H9 (cell line): ENCODE results near the gene DNAJC11. TPM values are rescaled to one million over a fixed set of nuclear protein-coding genes. Genes with fewer than 3 reads are reported as not detected.

Experiments used
- DNase-seq: peaks from one replicate; pipeline ENCODE4 v3.0.0-alpha.2; 2017
- H2AFZ ChIP-seq: one replicate; pipeline ENCODE4 v1.6.1; 2013; ENCODE audit warnings: mild to moderate bottlenecking, low read length, control low read depth, moderate library complexity
- H2AK5ac ChIP-seq: 2 replicates; pipeline ENCODE4 v1.6.1; 2013; ENCODE audit warnings: low read length, control low read depth, mixed read lengths; ENCODE audit not compliant: insufficient read length
- H2BK120ac ChIP-seq: one replicate; pipeline ENCODE4 v1.6.1; 2013; ENCODE audit warnings: low read depth, mild to moderate bottlenecking, low read length, control low read depth, inconsistent platforms; ENCODE audit not compliant: poor library complexity, severe bottlenecking
- H2BK12ac ChIP-seq: 2 replicates; pipeline ENCODE4 v1.6.1; 2013; ENCODE audit warnings: low read length, control low read depth, mixed read lengths, low read depth; ENCODE audit not compliant: insufficient read length
- H2BK15ac ChIP-seq: 2 replicates; pipeline ENCODE4 v1.6.1; 2013; ENCODE audit warnings: low read depth, low read length, control low read depth
- H2BK20ac ChIP-seq: one replicate; pipeline ENCODE4 v1.6.1; 2013; ENCODE audit warnings: low read depth, mild to moderate bottlenecking, low read length, control low read depth, inconsistent platforms; ENCODE audit not compliant: poor library complexity, severe bottlenecking
- H2BK5ac ChIP-seq: 2 replicates; pipeline ENCODE4 v1.6.1; 2013; ENCODE audit warnings: low read length, control low read depth, mixed read lengths; ENCODE audit not compliant: insufficient read length
- H3K14ac ChIP-seq: 2 replicates; pipeline ENCODE4 v1.6.1; 2013; ENCODE audit warnings: low read length, control low read depth; ENCODE audit not compliant: insufficient read depth
- H3K18ac ChIP-seq: 2 replicates; pipeline ENCODE4 v1.6.1; 2013; ENCODE audit warnings: low read depth, mild to moderate bottlenecking, mixed read lengths, low read length, control low read depth; ENCODE audit not compliant: insufficient read length
- H3K23ac ChIP-seq: 2 replicates; pipeline ENCODE4 v1.6.1; 2013; ENCODE audit warnings: low read length, control low read depth, mixed read lengths, low read depth; ENCODE audit not compliant: insufficient read length
- H3K23me2 ChIP-seq: 2 replicates; pipeline ENCODE4 v1.6.1; 2013; ENCODE audit warnings: low read depth, mild to moderate bottlenecking, mixed read lengths, low read length, control low read depth; ENCODE audit not compliant: insufficient read length, poor library complexity, severe bottlenecking
- H3K27ac ChIP-seq: 2 replicates; pipeline ENCODE4 v1.5.1; 2013; ENCODE audit warnings: low read length, control low read depth, mixed read lengths, low read depth; ENCODE audit not compliant: insufficient read length
- H3K27me3 ChIP-seq: 2 replicates; pipeline ENCODE4 v1.6.1; 2013; ENCODE audit warnings: low read length, control low read depth, inconsistent platforms; ENCODE audit not compliant: insufficient read depth
- H3K4ac ChIP-seq: 2 replicates; pipeline ENCODE4 v1.6.1; 2013; ENCODE audit warnings: low read depth, mild to moderate bottlenecking, control low read depth, inconsistent platforms, low read length, moderate library complexity
- H3K4me1 ChIP-seq: 2 replicates; pipeline ENCODE4 v1.6.1; 2013; ENCODE audit warnings: low read length, control low read depth, inconsistent platforms; ENCODE audit not compliant: insufficient read depth
- H3K4me2 ChIP-seq: 2 replicates; pipeline ENCODE4 v1.6.1; 2013; ENCODE audit warnings: low read length, control low read depth, mixed read lengths; ENCODE audit not compliant: insufficient read length, insufficient read depth
- H3K56ac ChIP-seq: 2 replicates; pipeline ENCODE4 v1.6.1; 2013; ENCODE audit warnings: low read depth, mild to moderate bottlenecking, mixed read lengths, low read length, control low read depth; ENCODE audit not compliant: insufficient read length
- H3K79me1 ChIP-seq: 2 replicates; pipeline ENCODE4 v1.6.1; 2013; ENCODE audit warnings: low read depth, mild to moderate bottlenecking, moderate library complexity, low read length, control low read depth, inconsistent platforms; ENCODE audit not compliant: insufficient read depth, poor library complexity, severe bottlenecking
- H3K79me2 ChIP-seq: 2 replicates; pipeline ENCODE4 v1.6.1; 2013; ENCODE audit warnings: low read length, control low read depth, inconsistent platforms; ENCODE audit not compliant: insufficient read depth
- H3K9ac ChIP-seq: 2 replicates; pipeline ENCODE4 v1.6.1; 2013; ENCODE audit warnings: low read length, control low read depth, mixed read lengths; ENCODE audit not compliant: insufficient read length; ENCODE audit errors: extremely low read depth
- H3K9me3 ChIP-seq: one replicate; pipeline ENCODE4 v1.6.1; 2013; ENCODE audit warnings: low read depth, low read length, inconsistent platforms; ENCODE audit not compliant: control insufficient read depth
- H3T11ph ChIP-seq: one replicate; pipeline ENCODE4 v1.6.1; 2013; ENCODE audit warnings: mild to moderate bottlenecking, low read length, control low read depth, inconsistent platforms
- H4K20me1 ChIP-seq: one replicate; pipeline ENCODE4 v1.6.1; 2013; ENCODE audit not compliant: control insufficient read depth, insufficient read length, insufficient read depth
- H4K5ac ChIP-seq: 2 replicates; pipeline ENCODE4 v1.6.1; 2013; ENCODE audit warnings: low read depth, mild to moderate bottlenecking, mixed read lengths, low read length, control low read depth; ENCODE audit not compliant: insufficient read length
- H4K8ac ChIP-seq: replicated peaks from 2 replicates; pipeline ENCODE4 v1.6.1; 2013; ENCODE audit warnings: low read length, control low read depth, mixed read lengths, low read depth; ENCODE audit not compliant: insufficient read length
- H4K91ac ChIP-seq: 2 replicates; pipeline ENCODE4 v1.6.1; 2013; ENCODE audit warnings: low read depth, mild to moderate bottlenecking, moderate library complexity, mixed read lengths, low read length, control low read depth; ENCODE audit not compliant: insufficient read length
- H3K27ac Mint-ChIP-seq, 3 experiments: 2 replicates in 2 of 3; 3 replicates in 1 of 3; pipeline ENCODE4 v1.8.0; 2020 to 2021; ENCODE audit warnings: mixed read lengths in 3 of 3, mild to moderate bottlenecking in 1 of 3, moderate library complexity in 1 of 3
- H3K27me3 Mint-ChIP-seq: 2 replicates; pipeline ENCODE4 v1.8.0; 2021; ENCODE audit warnings: low read depth, mild to moderate bottlenecking, moderate library complexity, mixed read lengths
- H3K36me3 Mint-ChIP-seq, 3 experiments: 2 replicates in 2 of 3; 3 replicates in 1 of 3; pipeline ENCODE4 v1.8.0; 2020 to 2021; ENCODE audit warnings: low read depth in 3 of 3, mixed read lengths in 3 of 3; ENCODE audit not compliant: insufficient read depth in 1 of 3
- H3K4me1 Mint-ChIP-seq, 2 experiments: 2 replicates each; pipeline ENCODE4 v1.8.0; 2020; ENCODE audit warnings: mixed read lengths in 2 of 2
- H3K4me3 Mint-ChIP-seq, 2 experiments: 2 replicates in 1 of 2; 3 replicates in 1 of 2; pipeline ENCODE4 v1.8.0; 2020 to 2021; ENCODE audit warnings: mild to moderate bottlenecking in 2 of 2, mixed read lengths in 2 of 2, moderate library complexity in 1 of 2
- H3K9me3 Mint-ChIP-seq, 2 experiments: 2 replicates in 1 of 2; 3 replicates in 1 of 2; pipeline ENCODE4 v1.8.0; 2020; ENCODE audit warnings: mild to moderate bottlenecking in 2 of 2, mixed read lengths in 2 of 2, moderate library complexity in 1 of 2
- whole genome bisulfite sequencing: extraction: QIAGEN DNeasy Blood & Tissue Kit; methylation state at CpG from one replicate; pipeline ENCODE4 v1.1.7; 2013; ENCODE audit warnings: missing lambda C conversion rate, low lambda C conversion rate, mixed read lengths; ENCODE audit not compliant: insufficient read length; ENCODE audit errors: extremely low coverage; 5-methylcytosine and 5-hydroxymethylcytosine counted together
- total RNA-seq: library from RNA; stranded (reverse); gene quantifications from 2 replicates; pipeline ENCODE4 v1.2.1, GENCODE V29; 2021
- TF ChIP-seq, protein P1 (sequence below): fragments of 200-600 bp; sonication (generic); conservative IDR thresholded peaks from 3 replicates; pipeline ENCODE4 v1.8.0; 2021; ENCODE audit warnings: antibody characterized with exemption, mild to moderate bottlenecking

DNAJC11 gene
- total RNA-seq, 1 experiment from 2014 or later: 88.5 TPM

GRCh38 chr1:6632588-6633514 lies 68.8 kb downstream of the DNAJC11 start:
- Histone ChIP-seq H4K91ac (no peak overlapping the region), H2BK20ac (no peak overlapping the region), H3K9ac (no peak overlapping the region), H2BK5ac (no peak overlapping the region), H2AFZ (no peak overlapping the region), H3K23me2 (no peaks in the 10 kb centered on the region), H2BK12ac (no peak overlapping the region), H4K8ac (no peak overlapping the region), H3K4me1 (no peaks in the 10 kb centered on the region), H3K27ac (no peak overlapping the region), H3T11ph (no peak overlapping the region), H3K4me2 (no peak overlapping the region), H3K9me3 (no peaks in the 10 kb centered on the region), H4K5ac (no peak overlapping the region), H3K18ac (no peak overlapping the region), H4K20me1 (no peaks in the 10 kb centered on the region), H3K56ac (no peak overlapping the region), H3K79me2 (no peaks in the 10 kb centered on the region), H3K27me3 (no peaks in the 10 kb centered on the region), H3K14ac (no peak overlapping the region), H3K23ac (no peak overlapping the region), H2AK5ac (no peak overlapping the region), H3K4ac (no peak overlapping the region), H3K79me1 (no peaks in the 10 kb centered on the region), H2BK15ac (no peak overlapping the region), H2BK120ac (no peak overlapping the region)
- Mint-ChIP-seq H3K27me3 (no peaks in the 10 kb centered on the region), H3K36me3 (peaks cover 25 to 82% (median 67%) of the 10 kb centered on the region in 3 experiments), H3K4me3 (no peak overlapping the region), H3K9me3 (no peaks in the 10 kb centered on the region), H3K27ac (peak overlapping the region in 1 of 3 experiments; percentile 66; a peak in 1 of 7 replicates), H3K4me1 (no peaks in the 10 kb centered on the region)
- no CpG with 5 or more reads among the region's 30 CpGs for WGBS
- DNase-seq: no peak
- TF ChIP-seq, protein P1, sequence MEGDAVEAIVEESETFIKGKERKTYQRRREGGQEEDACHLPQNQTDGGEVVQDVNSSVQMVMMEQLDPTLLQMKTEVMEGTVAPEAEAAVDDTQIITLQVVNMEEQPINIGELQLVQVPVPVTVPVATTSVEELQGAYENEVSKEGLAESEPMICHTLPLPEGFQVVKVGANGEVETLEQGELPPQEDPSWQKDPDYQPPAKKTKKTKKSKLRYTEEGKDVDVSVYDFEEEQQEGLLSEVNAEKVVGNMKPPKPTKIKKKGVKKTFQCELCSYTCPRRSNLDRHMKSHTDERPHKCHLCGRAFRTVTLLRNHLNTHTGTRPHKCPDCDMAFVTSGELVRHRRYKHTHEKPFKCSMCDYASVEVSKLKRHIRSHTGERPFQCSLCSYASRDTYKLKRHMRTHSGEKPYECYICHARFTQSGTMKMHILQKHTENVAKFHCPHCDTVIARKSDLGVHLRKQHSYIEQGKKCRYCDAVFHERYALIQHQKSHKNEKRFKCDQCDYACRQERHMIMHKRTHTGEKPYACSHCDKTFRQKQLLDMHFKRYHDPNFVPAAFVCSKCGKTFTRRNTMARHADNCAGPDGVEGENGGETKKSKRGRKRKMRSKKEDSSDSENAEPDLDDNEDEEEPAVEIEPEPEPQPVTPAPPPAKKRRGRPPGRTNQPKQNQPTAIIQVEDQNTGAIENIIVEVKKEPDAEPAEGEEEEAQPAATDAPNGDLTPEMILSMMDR: no peak
